ENCODE measurements around the gene CIT.

CIT gene

DNA sequence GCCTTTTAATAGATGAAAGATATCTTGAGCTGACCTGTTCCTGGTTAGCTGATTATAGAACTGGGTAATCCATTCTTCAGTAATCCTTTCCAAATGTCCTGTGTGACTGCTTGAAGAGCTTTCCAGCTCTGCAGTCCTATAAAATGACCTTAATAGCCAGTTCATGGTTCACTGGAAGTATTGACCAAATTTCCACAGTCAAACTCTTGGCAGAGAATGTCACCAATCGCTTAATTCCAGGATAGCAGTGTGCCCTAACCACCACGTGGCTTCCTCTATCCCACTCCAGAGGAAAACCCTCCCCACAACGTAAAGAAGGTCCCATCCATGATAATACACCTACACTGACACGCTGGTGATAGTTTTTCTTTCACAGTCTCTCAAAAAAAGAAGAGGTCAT lies 191.7 kb downstream of the CIT start:
- TF ChIP-seq, protein P1, sequence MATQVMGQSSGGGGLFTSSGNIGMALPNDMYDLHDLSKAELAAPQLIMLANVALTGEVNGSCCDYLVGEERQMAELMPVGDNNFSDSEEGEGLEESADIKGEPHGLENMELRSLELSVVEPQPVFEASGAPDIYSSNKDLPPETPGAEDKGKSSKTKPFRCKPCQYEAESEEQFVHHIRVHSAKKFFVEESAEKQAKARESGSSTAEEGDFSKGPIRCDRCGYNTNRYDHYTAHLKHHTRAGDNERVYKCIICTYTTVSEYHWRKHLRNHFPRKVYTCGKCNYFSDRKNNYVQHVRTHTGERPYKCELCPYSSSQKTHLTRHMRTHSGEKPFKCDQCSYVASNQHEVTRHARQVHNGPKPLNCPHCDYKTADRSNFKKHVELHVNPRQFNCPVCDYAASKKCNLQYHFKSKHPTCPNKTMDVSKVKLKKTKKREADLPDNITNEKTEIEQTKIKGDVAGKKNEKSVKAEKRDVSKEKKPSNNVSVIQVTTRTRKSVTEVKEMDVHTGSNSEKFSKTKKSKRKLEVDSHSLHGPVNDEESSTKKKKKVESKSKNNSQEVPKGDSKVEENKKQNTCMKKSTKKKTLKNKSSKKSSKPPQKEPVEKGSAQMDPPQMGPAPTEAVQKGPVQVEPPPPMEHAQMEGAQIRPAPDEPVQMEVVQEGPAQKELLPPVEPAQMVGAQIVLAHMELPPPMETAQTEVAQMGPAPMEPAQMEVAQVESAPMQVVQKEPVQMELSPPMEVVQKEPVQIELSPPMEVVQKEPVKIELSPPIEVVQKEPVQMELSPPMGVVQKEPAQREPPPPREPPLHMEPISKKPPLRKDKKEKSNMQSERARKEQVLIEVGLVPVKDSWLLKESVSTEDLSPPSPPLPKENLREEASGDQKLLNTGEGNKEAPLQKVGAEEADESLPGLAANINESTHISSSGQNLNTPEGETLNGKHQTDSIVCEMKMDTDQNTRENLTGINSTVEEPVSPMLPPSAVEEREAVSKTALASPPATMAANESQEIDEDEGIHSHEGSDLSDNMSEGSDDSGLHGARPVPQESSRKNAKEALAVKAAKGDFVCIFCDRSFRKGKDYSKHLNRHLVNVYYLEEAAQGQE (IDR thresholded peaks at IDR 0.05; ENCODE audit: insufficient read depth in 1 of 2, low read depth in 2 of 2, low read length in 2 of 2): no peak
- no peak for TF ChIP-seq POLR2AphosphoS5 (IDR thresholded peaks at IDR 0.05; ENCODE audit: low read depth, low read length)
- no peak for TF ChIP-seq TAF1 (IDR thresholded peaks at IDR 0.05; ENCODE audit: borderline replicate concordance, insufficient read depth, low read length)
- no peak for TF ChIP-seq FOXP2 (optimal IDR thresholded peaks at IDR 0.05; ENCODE audit: borderline replicate concordance, extremely low read depth, extremely low read length, insufficient read depth)
- TF ChIP-seq SIN3A (IDR thresholded peaks at IDR 0.05; ENCODE audit: borderline replicate concordance, insufficient read depth, low read length): no peak

DNA sequence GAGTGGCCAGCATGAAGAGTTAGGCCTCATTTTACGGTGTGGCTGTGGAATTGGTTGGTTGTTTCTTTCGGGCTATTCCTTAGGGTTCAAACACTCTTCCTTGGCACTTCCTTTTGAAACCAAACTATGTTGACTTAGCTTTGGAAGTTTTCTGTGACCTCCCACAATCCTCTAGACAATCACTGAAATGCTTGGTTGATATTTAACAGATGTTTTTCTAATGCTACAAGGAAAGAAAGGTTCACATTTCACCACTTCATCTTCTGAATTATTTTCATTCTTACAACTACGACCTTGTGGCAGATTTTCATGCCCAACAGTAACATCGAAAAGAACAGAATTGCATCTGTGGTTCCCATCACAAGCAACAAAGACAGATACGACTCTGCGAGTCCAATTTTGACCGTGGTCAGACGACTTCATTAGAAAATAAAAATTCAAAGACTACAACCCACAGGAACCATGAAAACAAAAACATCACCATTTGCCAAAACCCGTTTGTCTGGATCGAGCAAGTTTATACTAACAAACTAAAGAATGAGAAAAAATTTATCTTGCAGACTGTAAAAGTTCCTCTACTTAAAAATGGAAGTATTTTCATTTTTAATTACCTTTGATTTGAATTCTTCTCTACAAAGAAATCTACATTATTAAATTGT lies 192.3 kb downstream of the CIT start:
- TF ChIP-seq, protein P1 (IDR thresholded peaks at IDR 0.05; ENCODE audit: insufficient read depth in 1 of 2, low read depth in 2 of 2, low read length in 2 of 2): no peak
- TF ChIP-seq POLR2AphosphoS5 (IDR thresholded peaks at IDR 0.05; ENCODE audit: low read depth, low read length): no peak
- no peak for TF ChIP-seq SIN3A (IDR thresholded peaks at IDR 0.05; ENCODE audit: borderline replicate concordance, insufficient read depth, low read length)
- no peak for TF ChIP-seq FOXP2 (optimal IDR thresholded peaks at IDR 0.05; ENCODE audit: borderline replicate concordance, extremely low read depth, extremely low read length, insufficient read depth)
- no peak for TF ChIP-seq TAF1 (IDR thresholded peaks at IDR 0.05; ENCODE audit: borderline replicate concordance, insufficient read depth, low read length)

DNA sequence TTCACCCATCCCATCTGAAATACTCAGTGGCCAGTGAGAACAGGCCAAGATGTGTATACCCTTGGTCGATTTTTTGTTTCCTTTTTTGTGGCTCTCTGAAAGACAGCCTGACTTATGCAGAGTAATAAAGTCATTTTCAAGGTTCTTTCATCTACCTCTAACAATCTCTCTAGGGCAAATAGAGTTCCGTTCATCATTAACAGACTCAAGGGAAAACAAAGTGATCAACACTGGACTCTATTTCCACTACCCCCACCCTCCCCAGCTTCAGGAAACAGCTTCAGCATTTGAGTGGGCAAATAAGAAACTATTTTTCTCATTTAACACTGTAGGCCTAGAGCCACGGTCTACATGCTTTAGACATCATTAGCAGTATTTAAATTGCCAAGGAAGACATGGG lies 193.3 kb downstream of the CIT start:
- no peak for TF ChIP-seq SIN3A (IDR thresholded peaks at IDR 0.05; ENCODE audit: borderline replicate concordance, insufficient read depth, low read length)
- no peak for TF ChIP-seq POLR2AphosphoS5 (IDR thresholded peaks at IDR 0.05; ENCODE audit: low read depth, low read length)
- TF ChIP-seq FOXP2 (optimal IDR thresholded peaks at IDR 0.05; ENCODE audit: borderline replicate concordance, extremely low read depth, extremely low read length, insufficient read depth): no peak
- no peak for TF ChIP-seq TAF1 (IDR thresholded peaks at IDR 0.05; ENCODE audit: borderline replicate concordance, insufficient read depth, low read length)
- TF ChIP-seq, protein P1 (IDR thresholded peaks at IDR 0.05; ENCODE audit: insufficient read depth in 1 of 2, low read depth in 2 of 2, low read length in 2 of 2): no peak

DNA sequence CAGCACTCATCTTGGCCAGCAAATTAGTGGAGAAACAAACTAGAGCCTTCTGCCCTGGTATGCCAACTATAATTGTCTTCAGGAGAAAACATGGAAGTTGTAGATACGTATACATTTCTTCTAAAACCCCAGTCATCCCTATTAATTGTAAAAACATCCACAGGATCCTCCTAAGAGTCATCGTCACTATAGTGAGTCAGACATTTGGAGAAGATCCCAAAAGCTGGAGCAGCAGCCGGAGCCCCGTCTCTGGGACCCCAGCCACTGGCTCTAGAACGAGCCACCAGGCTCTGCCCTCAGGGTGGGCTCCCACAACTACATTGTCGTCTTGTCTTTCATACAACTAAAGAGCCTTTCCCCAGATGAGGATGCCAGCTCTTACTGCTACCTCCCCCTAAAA lies 193.7 kb downstream of the CIT start:
- TF ChIP-seq POLR2AphosphoS5 (IDR thresholded peaks at IDR 0.05; ENCODE audit: low read depth, low read length) (no peak), FOXP2 (optimal IDR thresholded peaks at IDR 0.05; ENCODE audit: borderline replicate concordance, extremely low read depth, extremely low read length, insufficient read depth) (no peak), TAF1 (IDR thresholded peaks at IDR 0.05; ENCODE audit: borderline replicate concordance, insufficient read depth, low read length) (no peak), SIN3A (IDR thresholded peaks at IDR 0.05; ENCODE audit: borderline replicate concordance, insufficient read depth, low read length) (no peak)
- TF ChIP-seq, protein P1 (IDR thresholded peaks at IDR 0.05; ENCODE audit: insufficient read depth in 1 of 2, low read depth in 2 of 2, low read length in 2 of 2): no peak
